ENCODE results near the gene C11orf71. TPM values are rescaled to one million over a fixed set of nuclear protein-coding genes. Genes with fewer than 3 reads are reported as not detected.
A peak's percentile ranks its signal among the peaks of the same experiment; 100 is the strongest.

The C11orf71 gene
- total and polyA plus RNA-seq, 11 donors = 2.3 to 13.4 (median 8.6) TPM

GRCh38 chr11:114447892-114448291 lies 47.6 kb upstream of the C11orf71 start:
- WGBS, 4 donors = 59 to 74% (median 64%) methylated on average over 3 of the region's 3 CpGs
- no peak for ATAC-seq
- H3K27me3 ChIP-seq = no peaks in the 10 kb centered on the region
- peaks cover 0 to 46% (median 10%) of the 10 kb centered on the region in 12 donors for H3K4me1 ChIP-seq
- DNase-seq = no peak
- H3K4me3 ChIP-seq = no peak overlapping the region
- TF ChIP-seq CTCF (IDR thresholded peaks at IDR 0.05) (no peak), POLR2A (IDR thresholded peaks at IDR 0.05) (no peak)
- H3K36me3 ChIP-seq = peaks cover 0 to 84% (median 70%) of the 10 kb centered on the region in 9 donors
- H3K9me3 ChIP-seq = no peaks in the 10 kb centered on the region
- peak overlapping the region in 1 of 12 donors; percentile 21 for H3K27ac ChIP-seq
- intact Hi-C loops (cut with DNase I) = loop anchor here in 1 of 10 donors (10.0 kb wide), 1 partner anchor 103 kb away; no protein-coding TSS in a partner anchor

GRCh38 chr11:114447444-114447843 lies 47.1 kb upstream of the C11orf71 start:
- intact Hi-C loops (cut with DNase I) = loop anchor here in 1 of 10 donors (10.0 kb wide), 1 partner anchor 103 kb away; no protein-coding TSS in a partner anchor
- Histone ChIP-seq H3K9me3 (no peaks in the 10 kb centered on the region), H3K4me1 (peaks cover 0 to 51% (median 11%) of the 10 kb centered on the region in 12 donors), H3K4me3 (no peak overlapping the region), H3K27me3 (no peaks in the 10 kb centered on the region), H3K27ac (peak overlapping the region in 1 of 12 donors; percentile 21), H3K36me3 (peaks cover 0 to 81% (median 66%) of the 10 kb centered on the region in 9 donors)
- ATAC-seq (no peak), DNase-seq (no peak)
- TF ChIP-seq CTCF (IDR thresholded peaks at IDR 0.05) (no peak), POLR2A (IDR thresholded peaks at IDR 0.05) (no peak)
- 77 to 84% (median 80%) methylated on average over 2 of the region's 2 CpGs for WGBS, 4 donors

GRCh38 chr11:114442536-114442935 lies 42.2 kb upstream of the C11orf71 start:
- intact Hi-C loops (cut with DNase I) = loop anchor here in 3 of 10 donors (5.0 to 10.0 kb wide), 3 partner anchors 40 to 98 kb away; partner anchors contain the start of genes C11orf71 (in 1 of the 3) and RBM7 (in 1 of the 3)
- Histone ChIP-seq H3K4me1 (peaks cover 0 to 54% (median 26%) of the 10 kb centered on the region in 12 donors), H3K27me3 (no peaks in the 10 kb centered on the region), H3K4me3 (peak overlapping the region in 1 of 12 donors; percentile 10), H3K36me3 (peaks cover 0 to 38% (median 25%) of the 10 kb centered on the region in 9 donors), H3K27ac (no peak overlapping the region), H3K9me3 (no peaks in the 10 kb centered on the region)
- DNase-seq (no peak), ATAC-seq (no peak)
- WGBS, 4 donors = 56 to 63% (median 60%) methylated on average over 1 of the region's 1 CpG
- TF ChIP-seq POLR2A (IDR thresholded peaks at IDR 0.05) = no peak
- no peak for TF ChIP-seq CTCF (IDR thresholded peaks at IDR 0.05)

- peaks cover 0 to 51% (median 26%) of the 10 kb centered on the region in 12 donors for H3K4me1 ChIP-seq
- peak overlapping the region in 1 of 12 donors; percentile 2 for H3K4me3 ChIP-seq
- H3K27me3 ChIP-seq = no peaks in the 10 kb centered on the region
- H3K9me3 ChIP-seq = no peaks in the 10 kb centered on the region
- ATAC-seq = no peak
- intact Hi-C loops (cut with DNase I) = loop anchor here in 4 of 10 donors (2.0 to 10.0 kb wide), 4 partner anchors 40 to 97 kb away; partner anchors contain the start of genes C11orf71 (in 1 of the 4) and RBM7 (in 1 of the 4)
- DNase-seq = no peak
- WGBS, 4 donors = 70 to 87% (median 76%) methylated on average over 2 of the region's 2 CpGs
- TF ChIP-seq POLR2A (IDR thresholded peaks at IDR 0.05) = no peak
- no peak for TF ChIP-seq CTCF (IDR thresholded peaks at IDR 0.05)
- peak overlapping the region in 2 of 12 donors; percentile 79 to 93 for H3K27ac ChIP-seq
- peaks cover 0 to 37% (median 21%) of the 10 kb centered on the region in 9 donors for H3K36me3 ChIP-seq
Measured at GRCh38 chr11:114441921-114442320, 41.6 kb upstream of the C11orf71 start.
